ENCODE results near the gene EFCAB13.

DNA sequence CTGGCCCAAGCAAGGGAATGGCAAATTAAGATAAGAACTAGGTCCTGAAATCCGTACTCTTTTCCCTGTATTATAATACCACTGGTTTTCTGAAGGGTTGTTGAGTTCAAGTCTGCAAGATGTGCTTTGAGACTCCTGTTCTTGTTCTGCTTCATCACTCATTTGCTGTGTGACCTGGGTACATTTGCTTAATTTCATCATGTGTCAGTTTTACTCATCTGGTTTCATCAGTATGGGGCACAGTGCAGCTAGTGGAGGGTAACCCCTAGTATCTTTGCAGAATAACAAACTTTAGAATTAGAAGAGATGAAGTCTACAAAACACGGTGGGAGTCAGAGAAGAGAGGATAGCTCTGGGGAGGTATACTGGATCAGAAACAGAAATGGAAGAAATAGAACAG lies 21.9 kb upstream of the EFCAB13 start:
- TF ChIP-seq, protein P1, sequence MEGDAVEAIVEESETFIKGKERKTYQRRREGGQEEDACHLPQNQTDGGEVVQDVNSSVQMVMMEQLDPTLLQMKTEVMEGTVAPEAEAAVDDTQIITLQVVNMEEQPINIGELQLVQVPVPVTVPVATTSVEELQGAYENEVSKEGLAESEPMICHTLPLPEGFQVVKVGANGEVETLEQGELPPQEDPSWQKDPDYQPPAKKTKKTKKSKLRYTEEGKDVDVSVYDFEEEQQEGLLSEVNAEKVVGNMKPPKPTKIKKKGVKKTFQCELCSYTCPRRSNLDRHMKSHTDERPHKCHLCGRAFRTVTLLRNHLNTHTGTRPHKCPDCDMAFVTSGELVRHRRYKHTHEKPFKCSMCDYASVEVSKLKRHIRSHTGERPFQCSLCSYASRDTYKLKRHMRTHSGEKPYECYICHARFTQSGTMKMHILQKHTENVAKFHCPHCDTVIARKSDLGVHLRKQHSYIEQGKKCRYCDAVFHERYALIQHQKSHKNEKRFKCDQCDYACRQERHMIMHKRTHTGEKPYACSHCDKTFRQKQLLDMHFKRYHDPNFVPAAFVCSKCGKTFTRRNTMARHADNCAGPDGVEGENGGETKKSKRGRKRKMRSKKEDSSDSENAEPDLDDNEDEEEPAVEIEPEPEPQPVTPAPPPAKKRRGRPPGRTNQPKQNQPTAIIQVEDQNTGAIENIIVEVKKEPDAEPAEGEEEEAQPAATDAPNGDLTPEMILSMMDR (conservative IDR thresholded peaks at IDR 0.05 in 1 of 2, IDR thresholded peaks at IDR 0.05 in 1 of 2; ENCODE audit: extremely low read depth in 1 of 2, insufficient read depth in 1 of 2, low read depth in 1 of 2, low read length in 2 of 2) = no peak
- no peak for TF ChIP-seq EZH2 (IDR thresholded peaks at IDR 0.05; ENCODE audit: borderline replicate concordance, low read length)

Data from mammary epithelial cell (primary cell).